Measurements from ENCODE around the gene FCHO2.

The FCHO2 gene

GRCh38 chr5:73030995-73031394 lies 75.2 kb downstream of the FCHO2 start:
- Histone ChIP-seq H4K20me1 (ENCODE audit: control insufficient read depth, insufficient read depth, low read depth, low read length) (no peaks in the 10 kb centered on the region), H3K79me2 (ENCODE audit: control insufficient read depth, low read length) (no peaks in the 10 kb centered on the region), H3K27ac (ENCODE audit: low read depth, low read length) (no peak overlapping the region), H3K4me1 (ENCODE audit: control insufficient read depth, low read length) (no peaks in the 10 kb centered on the region), H3F3A (ENCODE audit: control insufficient read depth, insufficient read depth) (no peaks in the 10 kb centered on the region), H3K4me2 (ENCODE audit: low read length) (no peak overlapping the region), H3K9me3 (ENCODE audit: control insufficient read depth, insufficient read depth, low read length) (no peaks in the 10 kb centered on the region), H3K4me3 (ENCODE audit: low read length) (no peak overlapping the region), H3K36me3 (ENCODE audit: control insufficient read depth, low read length) (no peaks in the 10 kb centered on the region), H3K27me3 (ENCODE audit: control insufficient read depth, low read length) (no peaks in the 10 kb centered on the region), H3K9me2 (replicated peaks; ENCODE audit: control insufficient read depth, low read length) (no peaks in the 10 kb centered on the region)
- TF ChIP-seq EZH2phosphoT487 (IDR thresholded peaks at IDR 0.05; ENCODE audit: borderline replicate concordance, low read length) = no peak
- TF ChIP-seq CTCF (IDR thresholded peaks at IDR 0.05; ENCODE audit: low read depth, low read length, poor library complexity, severe bottlenecking) = no peak

- Histone ChIP-seq H3K4me2 (ENCODE audit: low read length) (no peak overlapping the region), H3K36me3 (ENCODE audit: control insufficient read depth, low read length) (no peaks in the 10 kb centered on the region), H3F3A (ENCODE audit: control insufficient read depth, insufficient read depth) (no peaks in the 10 kb centered on the region), H3K4me3 (ENCODE audit: low read length) (no peak overlapping the region), H4K20me1 (ENCODE audit: control insufficient read depth, insufficient read depth, low read depth, low read length) (no peaks in the 10 kb centered on the region), H3K9me3 (ENCODE audit: control insufficient read depth, insufficient read depth, low read length) (no peaks in the 10 kb centered on the region), H3K27me3 (ENCODE audit: control insufficient read depth, low read length) (no peaks in the 10 kb centered on the region), H3K9me2 (replicated peaks; ENCODE audit: control insufficient read depth, low read length) (no peaks in the 10 kb centered on the region), H3K79me2 (ENCODE audit: control insufficient read depth, low read length) (no peaks in the 10 kb centered on the region), H3K4me1 (ENCODE audit: control insufficient read depth, low read length) (no peaks in the 10 kb centered on the region), H3K27ac (ENCODE audit: low read depth, low read length) (no peak overlapping the region)
- TF ChIP-seq EZH2phosphoT487 (IDR thresholded peaks at IDR 0.05; ENCODE audit: borderline replicate concordance, low read length) (no peak), CTCF (IDR thresholded peaks at IDR 0.05; ENCODE audit: low read depth, low read length, poor library complexity, severe bottlenecking) (no peak)
Observed at GRCh38 chr5:73031839-73032238, 76.0 kb downstream of the FCHO2 start.

- no peaks in the 10 kb centered on the region for H3K4me1 ChIP-seq (ENCODE audit: control insufficient read depth, low read length)
- H4K20me1 ChIP-seq (ENCODE audit: control insufficient read depth, insufficient read depth, low read depth, low read length) = no peaks in the 10 kb centered on the region
Observed at GRCh38 chr5:73032635-73033034, 76.8 kb downstream of the FCHO2 start.

More at GRCh38 chr5:73032635-73033034, 76.8 kb downstream of the FCHO2 start:
- Histone ChIP-seq H3K9me2 (replicated peaks; ENCODE audit: control insufficient read depth, low read length) (no peaks in the 10 kb centered on the region), H3K27ac (ENCODE audit: low read depth, low read length) (no peak overlapping the region), H3K9me3 (ENCODE audit: control insufficient read depth, insufficient read depth, low read length) (no peaks in the 10 kb centered on the region), H3K36me3 (ENCODE audit: control insufficient read depth, low read length) (no peaks in the 10 kb centered on the region), H3K4me3 (ENCODE audit: low read length) (no peak overlapping the region), H3K27me3 (ENCODE audit: control insufficient read depth, low read length) (no peaks in the 10 kb centered on the region), H3K79me2 (ENCODE audit: control insufficient read depth, low read length) (no peaks in the 10 kb centered on the region), H3F3A (ENCODE audit: control insufficient read depth, insufficient read depth) (no peaks in the 10 kb centered on the region), H3K4me2 (ENCODE audit: low read length) (no peak overlapping the region)
- TF ChIP-seq EZH2phosphoT487 (IDR thresholded peaks at IDR 0.05; ENCODE audit: borderline replicate concordance, low read length) (no peak), CTCF (IDR thresholded peaks at IDR 0.05; ENCODE audit: low read depth, low read length, poor library complexity, severe bottlenecking) (no peak)

All from DOHH2 (cell line).